ENCODE data around the gene TENT4A.

TENT4A gene

GRCh38 chr5:6754766-6755165 lies 41.5 kb downstream of the TENT4A start:
- H3K27ac Mint-ChIP-seq = no peak overlapping the region
- H3K27me3 Mint-ChIP-seq = no peaks in the 10 kb centered on the region
- no peaks in the 10 kb centered on the region for H3K9me3 Mint-ChIP-seq (ENCODE audit: low read depth)
- H3K4me1 Mint-ChIP-seq (ENCODE audit: low read depth) = peaks cover 2% of the 10 kb centered on the region
- peaks cover 12% of the 10 kb centered on the region for H3K36me3 Mint-ChIP-seq
- H3K4me3 Mint-ChIP-seq = no peak overlapping the region

- no peaks in the 10 kb centered on the region for H3K9me3 Mint-ChIP-seq (ENCODE audit: low read depth)
- H3K27ac Mint-ChIP-seq = no peak overlapping the region
- peaks cover 12% of the 10 kb centered on the region for H3K36me3 Mint-ChIP-seq
- no peaks in the 10 kb centered on the region for H3K27me3 Mint-ChIP-seq
- H3K4me3 Mint-ChIP-seq = no peak overlapping the region
- H3K4me1 Mint-ChIP-seq (ENCODE audit: low read depth) = peaks cover 2% of the 10 kb centered on the region
Observed at GRCh38 chr5:6755519-6755918, 42.3 kb downstream of the TENT4A start.

GRCh38 chr5:6755941-6756340 lies 42.7 kb downstream of the TENT4A start:
- Mint-ChIP-seq H3K4me1 (ENCODE audit: low read depth) (peaks cover 2% of the 10 kb centered on the region), H3K4me3 (no peak overlapping the region), H3K9me3 (ENCODE audit: low read depth) (no peaks in the 10 kb centered on the region), H3K27me3 (no peaks in the 10 kb centered on the region), H3K27ac (no peak overlapping the region), H3K36me3 (peaks cover 12% of the 10 kb centered on the region)

- Mint-ChIP-seq H3K36me3 (peaks cover 9% of the 10 kb centered on the region), H3K4me3 (no peak overlapping the region), H3K27ac (no peak overlapping the region), H3K4me1 (ENCODE audit: low read depth) (no peaks in the 10 kb centered on the region), H3K27me3 (no peaks in the 10 kb centered on the region), H3K9me3 (ENCODE audit: low read depth) (no peaks in the 10 kb centered on the region)
Observed at GRCh38 chr5:6757414-6757969, 44.3 kb downstream of the TENT4A start.

GRCh38 chr5:6758236-6758635 lies 45.0 kb downstream of the TENT4A start:
- Mint-ChIP-seq H3K4me1 (ENCODE audit: low read depth) (no peaks in the 10 kb centered on the region), H3K4me3 (no peak overlapping the region), H3K36me3 (peaks cover 9% of the 10 kb centered on the region), H3K27me3 (no peaks in the 10 kb centered on the region), H3K27ac (no peak overlapping the region), H3K9me3 (ENCODE audit: low read depth) (no peaks in the 10 kb centered on the region)

GRCh38 chr5:6758706-6759105 lies 45.5 kb downstream of the TENT4A start:
- no peak overlapping the region for H3K4me3 Mint-ChIP-seq
- H3K9me3 Mint-ChIP-seq (ENCODE audit: low read depth) = no peaks in the 10 kb centered on the region
- H3K4me1 Mint-ChIP-seq (ENCODE audit: low read depth) = no peaks in the 10 kb centered on the region
- H3K36me3 Mint-ChIP-seq = peaks cover 10% of the 10 kb centered on the region
- H3K27ac Mint-ChIP-seq = no peak overlapping the region
- H3K27me3 Mint-ChIP-seq = no peaks in the 10 kb centered on the region

- Mint-ChIP-seq H3K4me1 (ENCODE audit: low read depth) (no peaks in the 10 kb centered on the region), H3K9me3 (ENCODE audit: low read depth) (no peaks in the 10 kb centered on the region), H3K27ac (no peak overlapping the region)
Observed at GRCh38 chr5:6759401-6759800, 46.2 kb downstream of the TENT4A start.

GRCh38 chr5:6759983-6760382 lies 46.8 kb downstream of the TENT4A start:
- Mint-ChIP-seq H3K27ac (no peak overlapping the region), H3K9me3 (ENCODE audit: low read depth) (no peaks in the 10 kb centered on the region), H3K27me3 (no peaks in the 10 kb centered on the region), H3K36me3 (peaks cover 12% of the 10 kb centered on the region), H3K4me3 (no peak overlapping the region), H3K4me1 (ENCODE audit: low read depth) (no peaks in the 10 kb centered on the region)

More at GRCh38 chr5:6759401-6759800, 46.2 kb downstream of the TENT4A start:
- Mint-ChIP-seq H3K4me3 (no peak overlapping the region), H3K36me3 (peaks cover 9% of the 10 kb centered on the region), H3K27me3 (no peaks in the 10 kb centered on the region)

GRCh38 chr5:6760686-6761085 lies 47.5 kb downstream of the TENT4A start:
- Mint-ChIP-seq H3K9me3 (ENCODE audit: low read depth) (no peaks in the 10 kb centered on the region), H3K4me3 (no peak overlapping the region), H3K36me3 (peaks cover 9% of the 10 kb centered on the region), H3K27ac (no peak overlapping the region), H3K27me3 (no peaks in the 10 kb centered on the region), H3K4me1 (ENCODE audit: low read depth) (peaks cover under 1% of the 10 kb centered on the region)

- Mint-ChIP-seq H3K27ac (no peak overlapping the region), H3K27me3 (no peaks in the 10 kb centered on the region), H3K4me1 (ENCODE audit: low read depth) (peaks cover 3% of the 10 kb centered on the region), H3K9me3 (ENCODE audit: low read depth) (no peaks in the 10 kb centered on the region), H3K4me3 (no peak overlapping the region), H3K36me3 (peaks cover 7% of the 10 kb centered on the region)
Observed at GRCh38 chr5:6761333-6761732, 48.1 kb downstream of the TENT4A start.

- peaks cover 7% of the 10 kb centered on the region for H3K36me3 Mint-ChIP-seq
- no peaks in the 10 kb centered on the region for H3K27me3 Mint-ChIP-seq
- H3K4me1 Mint-ChIP-seq (ENCODE audit: low read depth) = peaks cover 3% of the 10 kb centered on the region
- no peak overlapping the region for H3K27ac Mint-ChIP-seq
- no peaks in the 10 kb centered on the region for H3K9me3 Mint-ChIP-seq (ENCODE audit: low read depth)
- H3K4me3 Mint-ChIP-seq = no peak overlapping the region
Observed at GRCh38 chr5:6762116-6762515, 48.9 kb downstream of the TENT4A start.

- Mint-ChIP-seq H3K9me3 (ENCODE audit: low read depth) (no peaks in the 10 kb centered on the region), H3K27me3 (no peaks in the 10 kb centered on the region), H3K27ac (no peak overlapping the region), H3K4me3 (no peak overlapping the region), H3K4me1 (ENCODE audit: low read depth) (peaks cover 3% of the 10 kb centered on the region), H3K36me3 (peaks cover 7% of the 10 kb centered on the region)
Observed at GRCh38 chr5:6762697-6763096, 49.5 kb downstream of the TENT4A start.

GRCh38 chr5:6763191-6763590 lies 50.0 kb downstream of the TENT4A start:
- H3K9me3 Mint-ChIP-seq (ENCODE audit: low read depth) = no peaks in the 10 kb centered on the region
- no peaks in the 10 kb centered on the region for H3K27me3 Mint-ChIP-seq
- H3K27ac Mint-ChIP-seq = no peak overlapping the region
- H3K4me1 Mint-ChIP-seq (ENCODE audit: low read depth) = peaks cover 3% of the 10 kb centered on the region
- no peak overlapping the region for H3K4me3 Mint-ChIP-seq
- peaks cover 7% of the 10 kb centered on the region for H3K36me3 Mint-ChIP-seq

- no peaks in the 10 kb centered on the region for H3K27me3 Mint-ChIP-seq
- peaks cover 7% of the 10 kb centered on the region for H3K36me3 Mint-ChIP-seq
- H3K27ac Mint-ChIP-seq = no peak overlapping the region
- H3K4me3 Mint-ChIP-seq = no peak overlapping the region
- H3K9me3 Mint-ChIP-seq (ENCODE audit: low read depth) = no peaks in the 10 kb centered on the region
- peaks cover 3% of the 10 kb centered on the region for H3K4me1 Mint-ChIP-seq (ENCODE audit: low read depth)
Observed at GRCh38 chr5:6765612-6766525, 52.6 kb downstream of the TENT4A start.

GRCh38 chr5:6766604-6767093 lies 53.4 kb downstream of the TENT4A start:
- H3K27me3 Mint-ChIP-seq = no peaks in the 10 kb centered on the region
- H3K4me3 Mint-ChIP-seq = no peak overlapping the region
- H3K27ac Mint-ChIP-seq = no peak overlapping the region
- H3K36me3 Mint-ChIP-seq = peaks cover 7% of the 10 kb centered on the region
- no peaks in the 10 kb centered on the region for H3K9me3 Mint-ChIP-seq (ENCODE audit: low read depth)
- H3K4me1 Mint-ChIP-seq (ENCODE audit: low read depth) = peaks cover 3% of the 10 kb centered on the region
